Ishikawa (cell line): Measurements from ENCODE around the gene GUCY1A1.

Source experiments
- CEBPB ChIP-seq: IDR thresholded peaks from 2 replicates; pipeline ENCODE4 v1.6.1; 2012
- EGR1 ChIP-seq: IDR thresholded peaks from 2 replicates; pipeline ENCODE4 v1.6.1; 2012
- EP300 ChIP-seq: IDR thresholded peaks from 2 replicates; pipeline ENCODE4 v1.6.1; 2012; ENCODE audit warnings: borderline replicate concordance
- MAX ChIP-seq: IDR thresholded peaks from 2 replicates; pipeline ENCODE4 v1.6.1; 2012
- TAF1 ChIP-seq: IDR thresholded peaks from 2 replicates; pipeline ENCODE4 v1.6.1; 2012; ENCODE audit warnings: low read depth, mild to moderate bottlenecking
- TCF12 ChIP-seq: IDR thresholded peaks from 2 replicates; pipeline ENCODE4 v1.6.1; 2012; ENCODE audit warnings: low read depth
- TEAD4 ChIP-seq: IDR thresholded peaks from 2 replicates; pipeline ENCODE4 v1.6.1; 2012
- USF1 ChIP-seq: IDR thresholded peaks from 2 replicates; pipeline ENCODE4 v1.6.1; 2012
- YY1 ChIP-seq: IDR thresholded peaks from 2 replicates; pipeline ENCODE4 v1.6.1; 2012; ENCODE audit warnings: low read depth
- TF ChIP-seq, protein P1 (sequence below): IDR thresholded peaks from 2 replicates; pipeline ENCODE4 v1.6.1; 2012; ENCODE audit warnings: low read depth, mild to moderate bottlenecking

DNA sequence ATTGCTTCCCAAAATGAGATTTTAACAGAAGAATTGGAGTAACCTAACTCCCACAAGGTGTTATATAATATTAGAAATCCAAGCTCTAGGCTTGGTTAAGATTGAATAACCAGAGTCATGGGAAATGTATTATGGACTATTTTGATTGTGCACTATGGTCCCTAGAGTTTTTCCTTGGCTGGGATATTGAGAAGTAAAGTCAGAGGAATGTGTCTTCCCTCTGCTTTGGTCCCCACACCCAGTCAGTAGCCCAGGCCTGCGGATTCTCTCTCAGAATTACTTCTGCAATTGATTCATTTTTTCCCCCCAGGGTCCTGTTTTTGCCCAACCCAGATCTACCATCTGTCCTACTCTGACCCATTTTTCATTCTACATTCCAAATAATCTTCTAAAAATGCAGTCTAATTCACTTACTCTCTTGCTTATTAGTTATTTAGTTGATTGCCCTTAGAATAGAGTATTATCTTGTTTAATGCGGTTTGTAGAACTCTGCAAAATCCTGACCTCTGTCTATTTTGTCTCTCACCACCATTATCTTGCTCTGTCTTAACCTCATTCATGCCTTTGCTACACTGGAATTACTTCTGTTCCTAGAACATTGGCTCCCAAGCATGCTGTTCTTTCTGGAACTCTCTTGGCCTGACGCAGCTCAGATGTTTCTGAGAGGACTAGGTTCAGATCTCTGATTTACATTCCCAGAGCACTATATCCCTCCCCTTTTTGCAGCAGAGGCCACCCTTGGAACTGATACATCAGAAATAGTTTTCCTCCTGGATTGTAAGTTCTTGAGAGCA lies 23.6 kb downstream of the GUCY1A1 start:
- no peak for TF ChIP-seq EGR1
- TF ChIP-seq, protein P1, sequence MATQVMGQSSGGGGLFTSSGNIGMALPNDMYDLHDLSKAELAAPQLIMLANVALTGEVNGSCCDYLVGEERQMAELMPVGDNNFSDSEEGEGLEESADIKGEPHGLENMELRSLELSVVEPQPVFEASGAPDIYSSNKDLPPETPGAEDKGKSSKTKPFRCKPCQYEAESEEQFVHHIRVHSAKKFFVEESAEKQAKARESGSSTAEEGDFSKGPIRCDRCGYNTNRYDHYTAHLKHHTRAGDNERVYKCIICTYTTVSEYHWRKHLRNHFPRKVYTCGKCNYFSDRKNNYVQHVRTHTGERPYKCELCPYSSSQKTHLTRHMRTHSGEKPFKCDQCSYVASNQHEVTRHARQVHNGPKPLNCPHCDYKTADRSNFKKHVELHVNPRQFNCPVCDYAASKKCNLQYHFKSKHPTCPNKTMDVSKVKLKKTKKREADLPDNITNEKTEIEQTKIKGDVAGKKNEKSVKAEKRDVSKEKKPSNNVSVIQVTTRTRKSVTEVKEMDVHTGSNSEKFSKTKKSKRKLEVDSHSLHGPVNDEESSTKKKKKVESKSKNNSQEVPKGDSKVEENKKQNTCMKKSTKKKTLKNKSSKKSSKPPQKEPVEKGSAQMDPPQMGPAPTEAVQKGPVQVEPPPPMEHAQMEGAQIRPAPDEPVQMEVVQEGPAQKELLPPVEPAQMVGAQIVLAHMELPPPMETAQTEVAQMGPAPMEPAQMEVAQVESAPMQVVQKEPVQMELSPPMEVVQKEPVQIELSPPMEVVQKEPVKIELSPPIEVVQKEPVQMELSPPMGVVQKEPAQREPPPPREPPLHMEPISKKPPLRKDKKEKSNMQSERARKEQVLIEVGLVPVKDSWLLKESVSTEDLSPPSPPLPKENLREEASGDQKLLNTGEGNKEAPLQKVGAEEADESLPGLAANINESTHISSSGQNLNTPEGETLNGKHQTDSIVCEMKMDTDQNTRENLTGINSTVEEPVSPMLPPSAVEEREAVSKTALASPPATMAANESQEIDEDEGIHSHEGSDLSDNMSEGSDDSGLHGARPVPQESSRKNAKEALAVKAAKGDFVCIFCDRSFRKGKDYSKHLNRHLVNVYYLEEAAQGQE, result no peak
- no peak for TF ChIP-seq CEBPB
- no peak for TF ChIP-seq MAX
- no peak for TF ChIP-seq USF1
- TF ChIP-seq YY1, result no peak
- no peak for TF ChIP-seq TAF1
- no peak for TF ChIP-seq EP300
- no peak for TF ChIP-seq TEAD4
- TF ChIP-seq TCF12, result no peak
